GM21515 (cell line): Measurements from ENCODE around the gene CIAO3.
"Not testable (repeated sequence)": the region's sequence is repeated elsewhere in the genome, so short reads cannot be mapped to it uniquely, and the experiment has no call there.

ENCODE experiments used
- ATAC-seq: cut with Tn5 transposase; IDR thresholded peaks from one replicate; pipeline ENCODE4 v1.9.1; 2021; ENCODE audit not compliant: unreplicated experiment

CIAO3 gene

DNA sequence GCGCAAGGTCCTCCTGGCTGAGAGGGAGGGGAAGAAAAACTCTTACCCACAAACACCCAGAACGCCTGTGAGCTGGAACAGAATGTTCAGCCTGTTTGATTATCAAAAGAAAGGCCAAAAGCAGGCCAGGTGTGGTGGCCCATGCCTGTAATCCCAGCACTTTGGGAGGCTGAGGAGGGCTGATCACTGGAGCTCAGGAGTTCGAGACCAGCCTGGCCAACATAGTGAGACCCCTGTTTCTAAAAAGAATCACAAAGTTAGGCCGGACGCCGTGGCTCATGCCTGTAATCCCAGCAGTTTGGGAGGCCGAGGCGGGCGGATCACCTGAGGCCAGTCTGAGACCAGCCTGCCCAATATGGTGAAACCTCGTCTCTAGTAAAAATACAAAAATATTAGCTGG lies 35.5 kb upstream of the CIAO3 start:
- not testable (repeated sequence) for ATAC-seq

GRCh38 chr16:775236-775796 lies 34.5 kb upstream of the CIAO3 start:
- no peak for ATAC-seq

DNA sequence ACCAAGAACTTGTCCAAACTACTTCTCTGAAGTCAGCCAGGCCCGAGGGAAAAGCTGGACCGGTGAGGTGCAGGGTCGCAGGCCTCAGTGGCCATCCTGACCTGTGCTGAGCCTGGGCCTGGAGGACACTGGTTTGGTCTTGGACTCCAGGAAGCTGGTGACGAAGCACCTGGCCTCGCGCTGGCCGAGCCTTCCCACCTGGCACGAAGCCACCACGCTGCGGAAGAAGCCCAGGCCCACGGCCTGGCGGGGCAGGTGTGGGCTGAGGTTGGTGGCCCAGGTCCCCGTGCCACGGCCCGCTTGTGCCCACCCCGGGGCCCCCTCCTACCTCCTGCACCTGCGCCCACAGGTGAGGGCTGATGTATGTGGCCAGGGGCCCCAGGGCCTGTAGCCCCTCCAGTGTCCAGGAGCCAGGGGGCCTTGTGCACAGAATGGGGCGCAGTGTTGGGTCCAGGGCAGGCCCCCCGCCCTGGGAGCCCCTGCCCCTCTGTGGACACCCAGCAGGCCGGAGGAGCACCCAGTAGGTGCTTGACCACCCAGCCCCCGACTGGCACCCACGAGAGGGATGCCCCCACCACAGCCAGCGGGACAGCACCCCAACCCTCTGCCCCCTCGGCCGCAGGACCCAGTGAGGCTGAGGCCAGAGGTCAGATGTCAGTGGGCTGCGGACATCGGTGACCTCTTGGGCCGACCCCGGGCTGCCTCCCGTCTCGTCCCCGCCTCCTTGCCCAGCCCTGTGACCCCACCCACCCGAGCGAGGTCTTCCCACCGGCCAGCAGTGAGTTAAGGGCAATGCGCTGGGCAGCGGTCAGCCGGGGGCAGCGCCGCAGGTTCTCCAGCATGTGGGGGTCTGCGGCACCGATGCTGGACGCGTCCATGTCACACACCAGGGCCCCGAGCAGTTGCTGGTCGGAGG lies 33.5 kb upstream of the CIAO3 start:
- ATAC-seq, result no peak

GRCh38 chr16:772959-773358 lies 32.2 kb upstream of the CIAO3 start:
- no peak for ATAC-seq

DNA sequence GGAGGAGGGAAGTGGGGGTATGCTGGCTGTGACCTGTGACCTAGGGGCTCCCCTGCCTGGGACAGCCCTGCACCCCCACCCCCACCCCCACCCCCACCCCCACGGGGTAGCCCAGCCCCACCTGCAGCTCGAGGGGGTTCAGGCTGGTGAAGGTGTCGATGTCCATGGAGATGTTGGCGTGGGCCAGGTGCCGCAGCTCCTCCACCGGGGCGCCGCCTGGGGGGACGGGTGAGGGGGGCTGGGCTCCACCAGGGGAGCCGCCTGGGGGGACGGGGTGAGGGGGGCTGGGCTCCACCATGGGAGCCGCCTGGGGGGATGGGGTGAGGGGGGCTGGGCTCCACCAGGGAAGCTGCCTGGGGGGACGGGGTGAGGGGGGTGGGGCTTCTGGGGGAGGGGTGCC lies 29.6 kb upstream of the CIAO3 start:
- no peak for ATAC-seq

DNA sequence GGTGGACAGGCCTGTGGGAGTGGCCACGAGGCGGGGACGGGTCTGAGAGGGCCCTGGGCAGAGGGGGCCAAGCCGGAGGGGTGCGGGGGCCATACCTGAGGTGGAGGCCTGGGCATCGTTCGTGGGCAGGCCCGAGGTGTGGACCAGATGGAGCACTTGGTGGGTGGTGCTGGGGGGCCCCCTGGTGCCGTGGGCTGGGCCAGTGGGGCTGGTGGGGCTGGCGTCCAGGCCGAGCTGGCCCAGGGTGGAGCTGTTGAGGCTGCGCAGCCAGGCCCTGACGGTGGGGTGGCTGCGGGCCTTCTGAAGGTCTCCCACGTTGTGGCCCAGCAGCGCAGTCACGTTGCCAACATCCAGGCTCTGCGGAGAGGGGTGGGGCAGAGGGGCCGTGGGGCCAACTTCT lies 29.1 kb upstream of the CIAO3 start:
- no peak for ATAC-seq

DNA sequence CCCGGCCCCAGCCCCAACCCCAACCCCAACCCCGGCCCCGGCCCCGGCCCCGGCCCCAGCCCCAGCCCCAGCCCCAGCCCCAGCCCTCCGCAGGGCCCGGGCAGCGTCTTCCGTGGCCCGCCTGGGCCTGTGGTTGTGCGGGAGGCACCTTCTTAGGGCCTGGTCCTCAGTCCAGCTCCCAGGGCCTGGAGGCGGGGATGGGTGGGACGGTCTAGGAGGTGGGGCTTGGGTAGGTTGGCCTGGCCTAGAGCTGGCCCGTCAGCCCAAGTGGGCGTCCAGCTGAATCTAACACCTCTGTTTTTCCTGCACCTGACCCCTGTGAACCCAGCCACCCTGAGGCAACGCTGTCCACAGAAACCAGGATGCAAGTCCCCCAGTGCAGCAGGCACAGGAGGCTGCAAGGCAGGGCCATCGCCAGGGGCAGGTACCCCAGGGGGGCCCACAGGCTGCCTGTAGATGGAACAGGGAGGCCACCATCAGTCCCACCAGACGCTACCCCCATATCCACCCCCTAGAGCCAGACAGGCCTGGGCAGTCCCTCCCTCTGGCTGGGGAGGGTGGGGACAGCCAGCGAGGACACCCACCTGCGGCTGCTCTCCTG lies 28.5 kb upstream of the CIAO3 start:
- no peak for ATAC-seq

- ATAC-seq, result no peak
Measured at GRCh38 chr16:768428-768827, 27.6 kb upstream of the CIAO3 start.

- ATAC-seq, result no peak
Measured at GRCh38 chr16:767743-768235, 27.0 kb upstream of the CIAO3 start.

DNA sequence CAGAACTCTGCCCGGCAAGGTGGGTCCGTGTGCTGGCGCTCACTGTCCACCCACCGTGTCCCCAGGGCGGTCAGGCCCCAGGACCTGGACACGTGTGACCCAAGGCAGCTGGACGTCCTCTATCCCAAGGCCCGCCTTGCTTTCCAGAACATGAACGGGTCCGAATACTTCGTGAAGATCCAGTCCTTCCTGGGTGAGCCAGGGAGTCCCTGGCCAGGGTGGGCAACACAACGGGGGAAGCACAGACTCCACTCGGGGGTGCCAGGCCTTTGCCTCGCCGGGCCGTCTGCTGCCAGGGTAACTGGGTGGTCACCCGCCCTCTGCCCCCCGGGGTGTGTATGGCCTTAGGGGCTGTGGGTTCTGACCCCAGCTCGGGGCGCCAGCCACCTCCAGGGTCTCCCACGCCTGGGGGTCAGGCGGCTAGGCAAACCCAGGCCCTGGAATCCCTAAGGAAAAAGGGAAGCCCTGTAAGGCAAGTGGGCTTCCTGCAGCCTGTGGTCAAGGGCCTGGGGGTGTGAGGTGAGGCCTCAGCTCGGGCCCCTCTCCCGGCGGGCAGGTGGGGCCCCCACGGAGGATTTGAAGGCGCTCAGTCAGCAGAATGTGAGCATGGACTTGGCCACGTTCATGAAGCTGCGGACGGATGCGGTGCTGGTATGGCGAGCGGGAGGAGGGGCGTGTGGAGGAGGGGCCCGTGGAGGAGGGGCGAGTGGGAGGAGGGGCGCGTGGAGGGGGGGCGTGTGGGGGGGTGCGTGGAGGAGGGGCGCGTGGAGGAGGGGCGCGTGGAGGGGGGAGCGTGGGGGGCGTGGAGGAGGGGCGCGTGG lies 26.2 kb upstream of the CIAO3 start:
- no peak for ATAC-seq

GRCh38 chr16:766008-766819 lies 25.4 kb upstream of the CIAO3 start:
- ATAC-seq, result no peak

GRCh38 chr16:765488-765865 lies 24.7 kb upstream of the CIAO3 start:
- ATAC-seq, result no peak

- ATAC-seq, result no peak
Measured at GRCh38 chr16:764848-765487, 24.2 kb upstream of the CIAO3 start.

GRCh38 chr16:764184-764750 lies 23.5 kb upstream of the CIAO3 start:
- no peak for ATAC-seq

GRCh38 chr16:763369-764183 lies 22.8 kb upstream of the CIAO3 start:
- no peak for ATAC-seq

- ATAC-seq, result no peak
Measured at GRCh38 chr16:762595-763268, 21.9 kb upstream of the CIAO3 start.

DNA sequence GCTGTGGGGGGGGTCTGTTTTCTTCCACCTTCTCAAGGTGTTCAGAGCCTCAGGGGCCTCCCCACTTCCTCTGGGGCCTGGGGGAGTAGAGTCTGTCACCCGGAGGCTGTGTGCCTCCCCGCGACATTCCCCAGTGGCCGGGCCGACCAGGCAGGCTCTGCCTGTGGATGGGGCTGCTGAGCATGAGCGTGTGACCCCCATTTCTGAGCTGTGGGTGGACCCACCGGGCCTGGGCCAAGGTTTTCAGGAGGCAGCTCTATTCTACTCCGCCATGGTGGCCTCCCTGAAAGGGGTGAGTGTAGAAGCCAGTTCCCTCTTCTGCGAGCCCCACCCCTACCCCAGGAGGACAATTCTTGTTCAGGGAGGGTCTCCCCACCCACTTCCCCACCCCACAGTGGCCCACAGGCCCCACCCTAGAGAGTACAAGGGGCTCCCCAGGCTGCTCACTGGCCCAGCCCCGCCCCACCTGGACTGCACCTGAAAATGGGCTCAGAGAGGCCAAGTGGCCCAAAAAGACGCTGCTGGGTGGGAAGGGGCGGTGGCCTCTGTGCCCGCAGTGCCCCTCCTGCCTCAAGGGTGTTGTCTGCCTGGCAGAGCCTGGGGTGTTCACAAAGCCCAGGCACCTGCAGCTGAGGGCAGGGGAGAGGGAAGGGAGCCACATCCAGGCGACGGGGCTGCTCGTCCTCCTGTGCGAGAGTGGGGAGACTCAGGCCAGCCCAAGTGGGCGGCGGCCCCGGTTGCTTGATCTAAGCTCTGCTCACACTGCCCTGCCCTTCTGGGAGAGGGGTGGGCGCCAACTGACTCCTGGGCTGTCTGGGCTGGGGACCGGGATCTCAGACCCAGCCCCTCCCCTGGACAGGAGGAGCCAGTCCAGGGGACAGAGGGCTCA lies 21.1 kb upstream of the CIAO3 start:
- ATAC-seq, result no peak
